ENCODE results near the gene LRMDA.

Gene LRMDA

GRCh38 chr10:76336213-76336963 lies 905.0 kb downstream of the LRMDA start:
- H3K27ac ChIP-seq, result no peak overlapping the region
- no peaks in the 10 kb centered on the region for H3K27me3 ChIP-seq (ENCODE audit: insufficient read depth, low read depth, severe bottlenecking)
- H3K36me3 ChIP-seq, result no peaks in the 10 kb centered on the region
- no peak for DNase-seq
- no peak for TF ChIP-seq CTCF (IDR thresholded peaks at IDR 0.05; ENCODE audit: low read depth, low read length)
- no peaks in the 10 kb centered on the region for H3K9me3 ChIP-seq (ENCODE audit: severe bottlenecking)
- H3K4me3 ChIP-seq (ENCODE audit: low read depth, low read length), result no peak overlapping the region

GRCh38 chr10:76337641-76338040 lies 906.2 kb downstream of the LRMDA start:
- H3K27me3 ChIP-seq (ENCODE audit: insufficient read depth, low read depth, severe bottlenecking), result no peaks in the 10 kb centered on the region
- TF ChIP-seq CTCF (IDR thresholded peaks at IDR 0.05; ENCODE audit: low read depth, low read length), result no peak
- no peak overlapping the region for H3K4me3 ChIP-seq (ENCODE audit: low read depth, low read length)
- H3K9me3 ChIP-seq (ENCODE audit: severe bottlenecking), result no peaks in the 10 kb centered on the region
- H3K36me3 ChIP-seq, result no peaks in the 10 kb centered on the region
- no peak overlapping the region for H3K27ac ChIP-seq
- no peak for DNase-seq

GRCh38 chr10:76338187-76338586 lies 906.8 kb downstream of the LRMDA start:
- TF ChIP-seq CTCF (IDR thresholded peaks at IDR 0.05; ENCODE audit: low read depth, low read length), result no peak
- H3K9me3 ChIP-seq (ENCODE audit: severe bottlenecking), result peaks cover 2% of the 10 kb centered on the region
- no peaks in the 10 kb centered on the region for H3K27me3 ChIP-seq (ENCODE audit: insufficient read depth, low read depth, severe bottlenecking)
- DNase-seq, result no peak
- no peaks in the 10 kb centered on the region for H3K36me3 ChIP-seq
- H3K27ac ChIP-seq, result no peak overlapping the region
- no peak overlapping the region for H3K4me3 ChIP-seq (ENCODE audit: low read depth, low read length)

- Histone ChIP-seq H3K27ac (no peak overlapping the region), H3K36me3 (no peaks in the 10 kb centered on the region), H3K4me3 (ENCODE audit: low read depth, low read length) (no peak overlapping the region), H3K27me3 (ENCODE audit: insufficient read depth, low read depth, severe bottlenecking) (no peaks in the 10 kb centered on the region), H3K9me3 (ENCODE audit: severe bottlenecking) (peaks cover 2% of the 10 kb centered on the region)
- TF ChIP-seq CTCF (IDR thresholded peaks at IDR 0.05; ENCODE audit: low read depth, low read length), result no peak
- DNase-seq, result no peak
Observed at GRCh38 chr10:76341740-76342139, 910.3 kb downstream of the LRMDA start.

GRCh38 chr10:76342996-76343395 lies 911.6 kb downstream of the LRMDA start:
- Histone ChIP-seq H3K9me3 (ENCODE audit: severe bottlenecking) (peaks cover 2% of the 10 kb centered on the region), H3K27me3 (ENCODE audit: insufficient read depth, low read depth, severe bottlenecking) (no peaks in the 10 kb centered on the region), H3K36me3 (no peaks in the 10 kb centered on the region), H3K4me3 (ENCODE audit: low read depth, low read length) (no peak overlapping the region), H3K27ac (no peak overlapping the region)
- no peak for TF ChIP-seq CTCF (IDR thresholded peaks at IDR 0.05; ENCODE audit: low read depth, low read length)
- no peak for DNase-seq

GRCh38 chr10:76347832-76348231 lies 916.4 kb downstream of the LRMDA start:
- H3K27me3 ChIP-seq (ENCODE audit: insufficient read depth, low read depth, severe bottlenecking), result no peaks in the 10 kb centered on the region
- no peak overlapping the region for H3K27ac ChIP-seq
- DNase-seq, result no peak
- H3K9me3 ChIP-seq (ENCODE audit: severe bottlenecking), result peaks cover 2% of the 10 kb centered on the region
- TF ChIP-seq CTCF (IDR thresholded peaks at IDR 0.05; ENCODE audit: low read depth, low read length), result no peak
- no peaks in the 10 kb centered on the region for H3K36me3 ChIP-seq
- H3K4me3 ChIP-seq (ENCODE audit: low read depth, low read length), result no peak overlapping the region

Data from WERI-Rb-1 (cell line).